Vein endothelial cell (primary cell): ENCODE measurements around the gene CTSW. TPM values are rescaled to one million over a fixed set of nuclear protein-coding genes. Genes with fewer than 3 reads are reported as not detected.

Experiments
- total RNA-seq: library from RNA; depleted of rRNA; stranded (reverse); fragments of >200 nt; gene quantifications from 2 replicates; pipeline ENCODE4 v1.2.3, GENCODE V29; 2012

Gene CTSW, protein sequence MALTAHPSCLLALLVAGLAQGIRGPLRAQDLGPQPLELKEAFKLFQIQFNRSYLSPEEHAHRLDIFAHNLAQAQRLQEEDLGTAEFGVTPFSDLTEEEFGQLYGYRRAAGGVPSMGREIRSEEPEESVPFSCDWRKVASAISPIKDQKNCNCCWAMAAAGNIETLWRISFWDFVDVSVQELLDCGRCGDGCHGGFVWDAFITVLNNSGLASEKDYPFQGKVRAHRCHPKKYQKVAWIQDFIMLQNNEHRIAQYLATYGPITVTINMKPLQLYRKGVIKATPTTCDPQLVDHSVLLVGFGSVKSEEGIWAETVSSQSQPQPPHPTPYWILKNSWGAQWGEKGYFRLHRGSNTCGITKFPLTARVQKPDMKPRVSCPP
- 0.33 TPM in 1 of 2 replicates, not detected in the other for total RNA-seq

DNA sequence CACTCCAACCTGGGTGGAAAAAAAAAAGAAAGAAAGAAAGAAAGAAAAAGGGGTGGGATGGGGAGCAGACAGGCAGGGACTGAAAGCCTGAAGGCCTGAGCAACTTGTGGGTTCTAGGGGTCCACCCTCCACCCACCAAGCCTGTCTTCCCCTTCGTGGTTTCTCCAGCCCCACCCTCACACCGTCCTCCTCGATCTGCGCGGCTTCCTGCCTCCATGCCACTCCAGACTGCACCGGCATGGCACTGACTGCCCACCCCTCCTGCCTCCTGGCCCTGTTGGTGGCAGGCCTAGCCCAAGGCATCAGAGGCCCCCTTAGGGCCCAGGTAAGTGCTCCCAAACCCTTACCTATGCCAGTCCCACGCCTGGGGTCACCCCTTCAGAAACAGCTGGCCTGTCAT lies at the start of gene CTSW:
Gene CTSW, plus strand, starts transcription at position 221 of the 400 bp plus-strand sequence. Its CDS starts 18 bp downstream, at position 239.

DNA sequence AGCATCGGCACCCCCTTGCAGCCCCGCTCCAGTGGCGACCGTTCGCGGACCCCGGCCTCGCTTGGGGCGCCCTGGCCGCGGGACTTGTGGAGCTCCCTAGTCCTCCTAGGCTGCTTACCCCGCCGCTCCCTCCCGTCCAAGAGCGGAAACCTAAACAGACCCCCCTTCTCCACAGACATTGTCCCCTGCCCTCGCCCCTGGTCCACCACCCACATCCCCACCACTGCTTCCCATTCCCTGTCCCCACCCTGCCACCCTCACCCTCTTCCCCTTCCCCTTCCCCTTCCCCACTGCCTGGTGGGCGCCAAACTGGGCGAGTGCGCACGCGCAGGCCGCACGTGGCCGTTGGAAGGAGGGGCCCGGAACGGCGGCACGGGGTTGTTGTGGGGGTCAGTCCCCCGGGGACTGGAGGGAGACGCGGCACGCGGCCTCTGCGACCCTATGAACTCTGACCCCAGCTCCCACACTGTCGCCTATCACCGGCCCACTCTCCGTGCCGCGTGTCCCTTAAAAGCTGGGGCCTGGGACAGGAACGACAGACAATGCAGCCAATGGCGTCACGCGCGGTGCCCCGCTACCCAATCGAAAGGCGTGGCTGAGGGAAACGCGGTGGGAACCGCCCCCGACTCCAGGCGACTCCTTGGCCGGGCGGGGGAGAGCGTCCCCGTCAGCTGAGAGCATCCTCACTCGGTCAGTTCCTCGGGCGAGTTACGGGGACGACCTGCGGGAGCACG lies 46.2 kb upstream of the CTSW start, which contains the start of gene SNX32:
Gene SNX32, plus strand, starts transcription at position 667 of the 734 bp plus-strand sequence. CDS start 103 bp downstream, outside the sequence.

DNA sequence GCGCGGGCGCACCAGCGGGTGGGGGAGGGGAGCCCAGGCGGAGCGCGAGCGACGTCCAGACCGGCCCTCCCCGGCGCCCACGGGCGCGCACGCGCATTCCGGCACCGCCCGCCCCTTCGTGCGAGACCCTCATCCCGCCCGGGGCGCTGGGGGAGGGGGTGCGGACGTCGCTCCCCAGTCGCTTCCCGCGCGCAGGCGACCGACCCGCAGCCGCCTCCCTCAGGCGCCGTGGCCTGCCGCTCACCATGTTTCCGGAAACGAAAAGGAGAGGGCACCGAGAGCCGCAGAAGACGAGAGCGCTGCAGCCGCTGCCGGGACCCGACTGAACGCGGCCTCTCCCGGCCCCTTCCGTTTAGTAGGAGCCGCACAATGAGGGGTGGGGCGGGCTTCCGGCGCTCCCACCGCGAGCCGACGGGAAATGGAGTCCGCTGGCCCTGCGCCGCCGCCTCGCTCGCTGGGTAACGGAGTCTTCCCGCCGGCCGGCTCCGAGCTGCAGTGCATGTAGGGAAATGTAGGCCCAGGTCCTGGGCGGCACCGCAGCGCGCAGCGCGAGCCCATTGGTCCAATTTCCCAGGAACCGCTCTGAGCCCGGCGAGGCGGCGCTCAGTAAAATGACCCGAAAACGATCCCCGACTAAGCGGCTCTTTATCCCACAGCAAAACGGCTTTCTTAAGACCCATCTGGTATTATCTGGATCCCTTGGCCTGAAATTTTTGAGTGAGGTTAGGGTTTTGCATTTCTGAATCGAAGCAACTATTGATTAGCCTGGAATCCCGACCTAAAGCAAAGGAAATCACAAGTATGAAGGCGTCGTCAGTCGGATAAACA lies 21.6 kb upstream of the CTSW start, which contains the start of gene CFL1:
Gene CFL1, minus strand, starts transcription at position 328 of the 828 bp plus-strand sequence. Its CDS starts 81 bp downstream, at position 247.

DNA sequence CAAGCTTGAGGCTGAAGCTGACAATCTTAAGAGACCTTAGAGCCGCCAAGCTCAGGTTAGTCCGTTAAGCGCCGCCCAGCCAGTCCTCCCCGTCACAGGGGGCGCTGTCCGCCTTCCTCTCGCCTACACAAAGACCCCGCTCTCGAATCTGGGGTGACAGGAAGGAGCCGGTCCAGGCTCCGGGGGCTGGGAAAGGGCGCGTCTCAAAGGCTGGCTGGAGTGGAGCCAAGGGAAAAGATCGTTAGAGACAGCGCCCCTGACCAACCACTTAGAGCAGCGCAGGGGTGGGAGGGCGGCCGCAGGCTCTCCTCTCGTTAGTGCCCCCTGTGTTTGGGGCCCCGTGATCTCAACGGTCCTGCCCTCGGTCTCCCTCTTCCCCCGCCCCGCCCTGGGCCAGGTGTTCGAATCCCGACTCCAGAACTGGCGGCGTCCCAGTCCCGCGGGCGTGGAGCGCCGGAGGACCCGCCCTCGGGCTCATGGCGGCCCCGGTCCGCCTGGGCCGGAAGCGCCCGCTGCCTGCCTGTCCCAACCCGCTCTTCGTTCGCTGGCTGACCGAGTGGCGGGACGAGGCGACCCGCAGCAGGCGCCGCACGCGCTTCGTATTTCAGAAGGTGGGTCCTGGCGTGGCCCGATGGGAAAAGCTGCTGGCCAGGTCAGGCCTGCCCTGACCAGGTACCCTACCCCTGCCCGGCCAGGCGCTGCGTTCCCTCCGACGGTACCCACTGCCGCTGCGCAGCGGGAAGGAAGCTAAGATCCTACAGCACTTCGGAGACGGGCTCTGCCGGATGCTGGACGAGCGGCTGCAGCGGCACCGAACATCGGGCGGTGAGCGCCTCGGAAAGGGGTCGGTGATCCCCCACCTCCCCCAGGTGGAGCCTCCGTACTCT lies 19.1 kb upstream of the CTSW start, which contains the start of gene MUS81:
Gene MUS81, plus strand, starts transcription at position 156 of the 887 bp plus-strand sequence. Its CDS starts 321 bp downstream, at position 477.

DNA sequence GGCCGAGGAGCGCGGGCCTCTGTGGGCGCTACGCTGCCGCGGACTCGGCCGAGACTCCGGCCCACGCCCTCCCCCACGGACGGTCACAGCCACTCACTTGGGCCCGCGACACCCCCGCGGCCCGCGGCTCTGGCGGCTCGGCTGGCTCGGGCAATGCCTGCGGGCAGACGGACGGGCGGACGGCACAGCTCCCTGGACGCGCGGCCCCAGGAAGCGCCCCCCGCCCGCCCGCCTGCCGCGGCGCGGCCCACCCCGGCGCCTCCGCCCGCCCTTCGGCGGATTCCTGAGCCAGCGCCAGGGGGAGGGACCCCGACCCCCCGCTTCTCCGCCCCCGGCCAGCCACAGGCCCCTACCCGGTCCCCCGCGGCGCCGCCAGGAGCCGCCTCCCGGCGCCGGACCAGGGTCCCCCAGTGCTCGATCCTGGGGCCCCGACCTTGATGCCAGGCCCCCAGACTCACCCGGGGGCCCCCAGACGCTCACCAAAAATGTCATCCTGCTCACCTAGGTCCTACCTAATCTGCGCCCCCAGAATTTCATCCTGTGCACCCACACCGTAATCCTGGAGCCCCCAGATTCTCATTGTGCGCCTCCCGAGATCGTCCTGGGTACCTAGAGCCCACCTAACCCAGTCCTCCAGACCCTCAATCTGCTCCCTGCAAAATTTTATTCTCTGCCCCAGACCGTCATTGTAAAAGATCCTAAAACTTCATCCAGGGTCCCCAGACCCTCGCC lies 6.9 kb upstream of the CTSW start, which contains the start of gene EFEMP2:
Gene EFEMP2, minus strand, starts transcription at position 215 of the 732 bp plus-strand sequence. CDS start 446 bp downstream, outside the sequence.

DNA sequence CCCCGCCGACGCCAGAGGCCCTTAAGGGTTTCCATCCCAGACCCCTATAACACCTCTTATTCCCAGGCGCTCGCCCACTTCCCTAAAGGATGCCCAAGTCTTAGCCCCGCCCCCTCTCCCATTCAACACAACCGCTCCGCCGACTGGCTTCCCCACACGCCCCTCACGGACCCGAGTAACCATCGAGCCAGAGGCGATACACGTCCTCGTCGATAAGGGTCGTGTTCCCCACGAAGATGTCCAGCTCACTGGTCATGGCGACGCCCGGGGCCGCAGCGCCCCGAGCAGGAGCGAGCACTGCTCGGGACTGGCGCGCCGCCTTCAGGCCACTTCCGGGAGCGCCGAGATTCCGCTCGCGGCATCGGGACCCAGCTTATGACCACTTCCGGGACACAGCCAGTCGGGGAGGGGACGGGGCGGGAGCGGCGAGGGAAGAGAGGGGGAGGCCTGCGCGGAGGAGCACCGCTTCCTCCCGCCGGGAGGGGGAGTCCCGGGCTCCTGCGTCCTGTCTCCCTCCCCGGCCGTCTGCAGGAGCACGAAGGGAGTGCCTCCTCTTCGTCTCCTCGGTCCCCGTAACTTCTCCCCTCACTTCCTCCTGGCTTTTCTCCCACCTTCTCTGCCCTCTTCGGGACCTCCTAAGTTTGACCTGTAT lies 8.7 kb downstream of the CTSW start, which contains the start of gene FIBP:
Gene FIBP, minus strand, starts transcription at position 309 of the 652 bp plus-strand sequence. Its CDS starts 53 bp downstream, at position 256.

DNA sequence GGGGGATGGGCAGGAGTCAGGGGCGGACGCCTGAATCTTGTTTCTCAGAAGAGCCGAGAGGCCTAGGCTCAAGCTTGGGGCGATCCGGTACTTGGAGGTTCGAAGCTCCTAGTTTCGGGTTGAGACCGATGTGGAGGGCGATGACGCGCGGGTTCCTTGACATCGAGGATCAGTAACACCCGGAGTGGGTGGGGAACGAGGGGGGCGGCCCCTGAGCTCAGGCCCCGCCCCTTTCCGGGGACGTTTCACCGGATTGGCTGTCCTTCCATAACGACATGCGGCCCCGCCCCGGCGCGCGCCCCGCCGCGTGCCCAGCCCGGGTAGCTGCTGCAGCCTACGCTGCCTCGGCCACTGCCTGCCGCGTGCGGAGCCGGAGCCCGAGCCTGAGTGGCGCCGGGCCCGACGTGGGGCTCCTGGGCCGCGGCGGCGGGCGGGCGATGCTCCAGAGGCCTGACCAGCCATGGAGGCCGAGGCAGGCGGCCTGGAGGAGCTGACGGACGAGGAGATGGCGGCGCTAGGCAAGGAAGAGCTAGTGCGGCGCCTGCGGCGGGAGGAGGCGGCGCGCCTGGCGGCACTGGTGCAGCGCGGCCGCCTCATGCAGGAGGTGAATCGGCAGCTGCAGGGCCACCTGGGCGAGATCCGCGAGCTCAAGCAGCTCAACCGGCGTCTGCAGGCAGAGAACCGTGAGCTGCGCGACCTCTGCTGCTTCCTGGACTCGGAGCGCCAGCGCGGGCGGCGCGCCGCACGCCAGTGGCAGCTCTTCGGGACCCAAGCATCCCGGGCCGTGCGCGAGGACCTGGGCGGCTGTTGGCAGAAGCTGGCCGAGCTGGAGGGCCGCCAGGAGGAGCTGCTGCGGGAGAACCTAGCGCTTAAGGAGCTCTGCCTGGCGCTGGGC lies 10.9 kb downstream of the CTSW start, which contains the start of gene CCDC85B:
Gene CCDC85B, plus strand, starts transcription at position 350 of the 895 bp plus-strand sequence. Its CDS starts 111 bp downstream, at position 461.

DNA sequence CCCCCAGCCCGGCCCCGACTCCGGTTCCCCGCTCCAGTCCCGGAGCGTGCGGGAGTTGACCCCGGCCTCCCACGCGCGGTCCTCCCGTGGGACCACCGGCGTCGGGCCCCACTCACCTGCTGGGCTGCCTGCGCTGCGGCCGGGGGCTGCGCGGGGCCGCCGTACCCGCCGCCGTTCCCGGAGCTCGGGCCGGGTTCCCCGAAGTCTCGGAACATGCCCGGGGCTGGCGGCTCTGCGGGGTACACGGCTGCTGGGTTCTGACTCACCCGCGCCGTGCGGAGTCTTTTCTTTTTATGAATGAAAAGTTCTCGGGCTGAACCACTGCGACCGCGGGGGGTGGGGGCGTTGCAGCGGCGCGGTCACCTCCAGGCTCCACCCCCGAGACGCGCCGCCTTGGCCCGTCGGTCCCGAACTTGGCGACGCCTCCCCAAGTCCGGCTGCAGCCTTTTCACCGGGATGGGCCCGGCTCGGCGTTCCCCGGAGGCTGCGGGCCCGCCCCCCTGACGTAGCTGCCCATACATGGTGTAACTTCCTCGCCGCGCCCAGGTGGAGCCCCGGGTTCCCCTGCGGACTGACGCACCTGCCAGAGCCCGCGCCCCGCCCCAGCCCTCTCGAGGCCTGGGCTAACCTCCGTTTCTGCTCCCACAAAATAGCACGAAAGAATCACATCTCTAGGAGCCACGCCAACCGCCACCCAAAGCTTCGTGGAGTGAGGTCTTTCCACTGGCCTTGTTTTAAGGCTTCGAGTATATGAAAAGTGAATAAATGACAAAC lies 20.7 kb downstream of the CTSW start, which contains the start of gene FOSL1:
Gene FOSL1, minus strand, starts transcription at position 264 of the 774 bp plus-strand sequence. Its CDS starts 49 bp downstream, at position 215.

DNA sequence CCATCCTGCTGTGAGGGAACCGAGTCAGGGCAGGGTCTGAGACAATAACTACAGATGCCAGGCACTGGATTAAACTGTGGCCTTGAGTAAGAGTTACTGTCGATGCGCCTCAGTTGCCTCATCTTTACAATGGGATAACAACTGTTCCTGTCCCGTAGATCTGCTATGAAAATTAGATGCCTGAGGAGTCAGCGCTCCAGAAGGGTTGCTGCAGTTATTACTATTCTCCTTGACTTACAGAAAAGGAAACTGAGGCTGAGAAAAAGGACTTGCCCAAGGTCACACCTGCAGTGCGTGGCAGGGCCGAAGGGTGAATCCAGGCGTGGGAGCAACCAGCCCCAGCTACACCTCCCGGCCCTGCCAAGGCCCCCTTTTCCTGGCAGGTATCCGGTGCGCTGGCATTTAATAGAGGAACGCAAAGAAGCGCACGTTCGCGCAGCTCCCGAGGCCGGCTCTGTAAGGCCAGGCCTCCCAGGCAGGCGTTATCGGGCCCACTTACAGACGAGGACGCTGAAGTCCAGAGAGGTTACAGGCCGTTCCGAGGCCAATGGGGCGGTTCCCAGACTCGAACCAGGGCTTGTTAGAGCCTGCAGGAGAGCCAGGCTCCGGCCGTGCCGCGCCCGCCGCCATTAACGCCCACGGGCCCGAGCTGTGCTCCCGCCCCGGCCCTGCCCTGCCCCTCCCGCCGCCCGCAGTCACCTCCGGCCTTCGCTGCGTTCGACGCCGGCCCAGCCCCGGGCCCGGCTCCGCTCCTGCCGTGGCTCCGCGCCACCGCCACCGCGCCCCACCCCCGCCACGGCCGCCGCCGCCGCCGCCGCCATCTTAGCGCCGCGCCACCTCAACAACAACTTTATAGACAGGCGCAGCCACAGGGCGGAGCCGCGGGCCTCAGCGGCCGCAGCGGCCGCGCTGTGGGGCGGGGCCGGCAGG lies 38.8 kb downstream of the CTSW start, which contains the start of gene C11orf68:
Gene C11orf68, minus strand, starts transcription at position 852 of the 930 bp plus-strand sequence. Its CDS starts 31 bp downstream, at position 821.

DNA sequence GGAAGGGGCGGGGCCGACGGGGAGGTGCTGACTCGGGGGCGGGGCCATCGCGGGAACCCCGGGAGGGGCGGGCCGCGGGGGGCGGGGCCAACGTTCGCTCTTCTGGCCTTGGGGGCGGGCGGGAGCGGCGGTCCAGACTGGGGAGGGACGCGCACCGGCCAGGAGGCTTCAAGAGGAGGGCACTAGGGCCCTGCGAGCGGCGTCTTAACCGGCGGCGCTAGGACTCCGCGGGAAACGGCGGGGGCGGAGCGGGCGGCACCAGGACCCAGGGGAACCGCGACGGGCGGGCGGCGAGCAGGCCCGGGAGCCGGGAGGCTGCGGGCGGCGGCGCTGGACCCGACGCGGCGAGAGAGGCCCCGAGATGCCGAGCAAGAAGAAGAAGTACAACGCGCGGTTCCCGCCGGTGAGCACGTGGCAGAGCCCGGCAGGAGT lies 39.5 kb downstream of the CTSW start, which contains the start of gene DRAP1:
Gene DRAP1, plus strand, starts transcription at position 286 of the 432 bp plus-strand sequence. Its CDS starts 76 bp downstream, at position 362.

Other genes with a start within 250 kb of the CTSW start
- gene SIPA1, start 241.7 kb upstream of the CTSW start, total RNA-seq: 58.8 and 68.6 TPM in 2 replicates
- gene RELA, start 216.9 kb upstream of the CTSW start, total RNA-seq: 55.5 and 63.4 TPM in 2 replicates
- 38.9 and 44.5 TPM in 2 replicates for gene KAT5, start 167.6 kb upstream of the CTSW start, total RNA-seq
- 49.0 and 57.3 TPM in 2 replicates for gene RNASEH2C, start 159.0 kb upstream of the CTSW start, total RNA-seq
- 20.6 and 21.9 TPM in 2 replicates for gene AP5B1, start 98.9 kb upstream of the CTSW start, total RNA-seq
- gene OVOL1, start 92.8 kb upstream of the CTSW start, total RNA-seq: not detected in 2 replicates
- gene SNX32, start 45.9 kb upstream of the CTSW start, total RNA-seq: 0.10 and 1.6 TPM in 2 replicates
- gene CFL1, start 21.7 kb upstream of the CTSW start, total RNA-seq: 1,256 and 1,560 TPM in 2 replicates
- gene MUS81, start 19.4 kb upstream of the CTSW start, total RNA-seq: 53.7 and 62.4 TPM in 2 replicates
- gene EFEMP2, start 7.0 kb upstream of the CTSW start, total RNA-seq: 22.2 and 40.2 TPM in 2 replicates
- gene FIBP, start 8.6 kb downstream of the CTSW start, total RNA-seq: 136 and 187 TPM in 2 replicates
- gene CCDC85B, start 10.8 kb downstream of the CTSW start, total RNA-seq: 75.8 and 112 TPM in 2 replicates
- 32.1 and 39.5 TPM in 2 replicates for gene FOSL1, start 20.6 kb downstream of the CTSW start, total RNA-seq
- 24.7 and 28.1 TPM in 2 replicates for gene C11orf68, start 39.2 kb downstream of the CTSW start, total RNA-seq
- 108 and 111 TPM in 2 replicates for gene DRAP1, start 39.6 kb downstream of the CTSW start, total RNA-seq
- gene TSGA10IP, start 65.6 kb downstream of the CTSW start, total RNA-seq: not detected in 2 replicates
- gene SART1, start 81.9 kb downstream of the CTSW start, total RNA-seq: 29.2 and 33.6 TPM in 2 replicates
- gene EIF1AD, start 122.3 kb downstream of the CTSW start, total RNA-seq: 36.3 and 36.4 TPM in 2 replicates
- 29.4 and 35.5 TPM in 2 replicates for gene BANF1, start 122.7 kb downstream of the CTSW start, total RNA-seq
- gene CST6, start 132.2 kb downstream of the CTSW start, total RNA-seq: not detected in 2 replicates
- gene CATSPER1, start 146.6 kb downstream of the CTSW start, total RNA-seq: 0.10 and 0.33 TPM in 2 replicates
- gene GAL3ST3, start 169.3 kb downstream of the CTSW start, total RNA-seq: 0.65 TPM in 1 of 2 replicates, not detected in the other
- 173 and 231 TPM in 2 replicates for gene SF3B2, start 172.5 kb downstream of the CTSW start, total RNA-seq
- 32.7 and 47.4 TPM in 2 replicates for gene PACS1, start 190.4 kb downstream of the CTSW start, total RNA-seq